Lower leg skin (tissue), 3 donors: ENCODE measurements around the gene PSMF1.

Experiments
- CTCF ChIP-seq, 3 donors: fragments of 450-650 bp; IDR thresholded peaks; one replicate each; pipeline ENCODE4 v1.5.1; 2016; ENCODE audit warnings: antibody characterized with exemption in 3 of 3, mild to moderate bottlenecking in 3 of 3, moderate library complexity in 2 of 3
- POLR2A ChIP-seq, 2 donors: fragments of 450-650 bp; IDR thresholded peaks; one replicate each; pipeline ENCODE4 v1.6.1; 2016 to 2017; ENCODE audit warnings: antibody characterized with exemption in 2 of 2, mild to moderate bottlenecking in 1 of 2, moderate library complexity in 1 of 2

- TF ChIP-seq CTCF (IDR thresholded peaks at IDR 0.05) (no peak), POLR2A (IDR thresholded peaks at IDR 0.05) (no peak)
These were observed 67.5 kb downstream of the PSMF1 start for GRCh38 chr20:1185790-1186334.
